ENCODE measurements around the gene POLR1G. TPM values are rescaled to one million over a fixed set of nuclear protein-coding genes. Genes with fewer than 3 reads are reported as not detected.
A peak's percentile ranks its signal among the peaks of the same experiment; 100 is the strongest.

POLR1G gene
- total and polyA plus RNA-seq, 4 donors = 1.1 to 2.4 (median 1.9) TPM

GRCh38 chr19:45370410-45371204, 35.8 kb upstream of the POLR1G start, which contains the start of gene ERCC2 (continued):
- TF ChIP-seq ZBTB33 (IDR thresholded peaks at IDR 0.05) = no peak
- TF ChIP-seq RXRA (IDR thresholded peaks at IDR 0.05) = peak; percentile 18 to 48
- TF ChIP-seq NR2F2 (IDR thresholded peaks at IDR 0.05) = no peak
- TF ChIP-seq CTCF (IDR thresholded peaks at IDR 0.05; ENCODE audit: low read depth, low read length, missing input control) = no peak
- TF ChIP-seq RAD21 (IDR thresholded peaks at IDR 0.05) = no peak

- no peaks in the 10 kb centered on the region for H3K36me3 ChIP-seq (ENCODE audit: control insufficient read depth in 4 of 4, insufficient read depth in 3 of 4, low read depth in 1 of 4, low read length in 3 of 4)
- WGBS = 61% methylated on average over 13 of the region's 13 CpGs
- H3K9ac ChIP-seq (ENCODE audit: low read depth in 1 of 2, low read length in 2 of 2) = no peak overlapping the region
- TF ChIP-seq FOXA1 (IDR thresholded peaks at IDR 0.05) = no peak
- peak; percentile 56 for TF ChIP-seq NR2F2 (IDR thresholded peaks at IDR 0.05)
- H3K27ac ChIP-seq (ENCODE audit: low read depth in 1 of 2, low read length in 2 of 2) = no peak overlapping the region
- no peaks in the 10 kb centered on the region for H3K9me3 ChIP-seq (ENCODE audit: control insufficient read depth in 4 of 4, low read length in 3 of 4)
- no peak overlapping the region for H3K4me3 ChIP-seq (ENCODE audit: low read depth in 1 of 3, low read length in 3 of 3)
- DNase-seq (ENCODE audit: low spot score) = no peak
- H3K4me1 ChIP-seq (ENCODE audit: control insufficient read depth in 4 of 4, insufficient read depth in 4 of 4, low read length in 3 of 4) = no peaks in the 10 kb centered on the region
- no peaks in the 10 kb centered on the region for H3K27me3 ChIP-seq (ENCODE audit: control insufficient read depth in 4 of 4, insufficient read depth in 4 of 4, low read length in 3 of 4)
Observed at GRCh38 chr19:45376045-45376724, 30.3 kb upstream of the POLR1G start.

GRCh38 chr19:45380107-45380506, 26.3 kb upstream of the POLR1G start:
- no peak overlapping the region for H3K4me3 ChIP-seq (ENCODE audit: low read depth in 1 of 3, low read length in 3 of 3)
- DNase-seq (ENCODE audit: low spot score) = no peak
- H3K9me3 ChIP-seq (ENCODE audit: control insufficient read depth in 4 of 4, low read length in 3 of 4) = no peaks in the 10 kb centered on the region
- H3K36me3 ChIP-seq (ENCODE audit: control insufficient read depth in 4 of 4, insufficient read depth in 3 of 4, low read depth in 1 of 4, low read length in 3 of 4) = no peaks in the 10 kb centered on the region
- no peak overlapping the region for H3K9ac ChIP-seq (ENCODE audit: low read depth in 1 of 2, low read length in 2 of 2)
- TF ChIP-seq HNF4A (conservative IDR thresholded peaks at IDR 0.05) (no peak), REST (IDR thresholded peaks at IDR 0.05) (no peak), FOXA1 (IDR thresholded peaks at IDR 0.05) (no peak), YY1 (IDR thresholded peaks at IDR 0.05) (no peak), TAF1 (conservative IDR thresholded peaks at IDR 0.05) (no peak), MAX (IDR thresholded peaks at IDR 0.05) (no peak), FOXA2 (IDR thresholded peaks at IDR 0.05) (no peak), RXRA (IDR thresholded peaks at IDR 0.05) (no peak), ZBTB33 (IDR thresholded peaks at IDR 0.05) (no peak), GABPA (IDR thresholded peaks at IDR 0.05 in 1 of 2, conservative IDR thresholded peaks at IDR 0.05 in 1 of 2) (no peak)
- H3K27ac ChIP-seq (ENCODE audit: low read depth in 1 of 2, low read length in 2 of 2) = no peak overlapping the region
- WGBS = 97% methylated on average over 1 of the region's 1 CpG
- H3K27me3 ChIP-seq (ENCODE audit: control insufficient read depth in 4 of 4, insufficient read depth in 4 of 4, low read length in 3 of 4) = no peaks in the 10 kb centered on the region
- H3K4me1 ChIP-seq (ENCODE audit: control insufficient read depth in 4 of 4, insufficient read depth in 4 of 4, low read length in 3 of 4) = no peaks in the 10 kb centered on the region
